HG03558 (cell line): ENCODE measurements around the gene ECPAS.
"Not testable (repeated sequence)": the region's sequence is repeated elsewhere in the genome, so short reads cannot be mapped to it uniquely, and the experiment has no call there.

Experiments used
- ATAC-seq: cut with Tn5 transposase; IDR thresholded peaks from one replicate; pipeline ENCODE4 v1.9.1; 2021; ENCODE audit warnings: moderate number of reproducible peaks; ENCODE audit not compliant: unreplicated experiment; ENCODE audit errors: extremely low read depth

ECPAS gene

DNA sequence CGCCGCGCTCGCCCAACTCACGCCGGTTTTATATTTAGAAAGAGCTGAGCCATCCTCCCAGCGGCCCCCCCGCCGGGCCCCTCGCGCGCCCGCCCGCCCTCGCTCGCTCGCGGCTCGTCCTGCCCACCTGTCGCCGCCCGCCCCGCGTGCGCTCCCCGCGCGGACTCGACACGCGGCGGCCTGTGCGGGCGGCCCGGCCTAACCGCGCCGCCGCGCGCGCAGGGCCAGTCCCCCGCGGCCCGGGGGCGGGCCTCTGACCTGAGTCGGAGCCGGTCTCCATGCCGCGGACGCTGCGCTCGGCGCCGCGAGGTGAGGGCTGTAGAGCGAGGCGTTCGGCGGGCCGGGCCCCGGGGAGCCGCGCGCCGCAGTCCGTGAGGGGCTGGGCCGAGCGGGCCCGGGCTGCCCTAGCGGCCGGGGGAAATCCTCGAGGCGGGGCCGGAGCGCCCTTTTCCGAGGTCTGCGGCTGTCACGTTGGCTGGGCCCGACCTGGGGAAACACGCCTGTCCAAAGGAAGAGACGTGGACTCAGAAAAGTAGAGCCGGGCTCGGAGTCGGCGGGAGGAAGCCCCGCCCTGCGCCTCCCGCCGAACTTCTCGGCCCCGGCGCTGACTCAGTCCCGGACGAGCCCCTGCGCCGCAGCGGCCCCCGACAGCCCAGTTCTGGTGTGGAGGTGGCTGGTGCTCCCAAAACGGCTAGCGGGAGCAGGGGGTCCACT, at the start of gene ECPAS:
Gene ECPAS (minus strand): TSS at position 526 of the 714 bp plus-strand sequence. CDS start 11,465 bp downstream, outside the sequence.
- ATAC-seq = peak; percentile 40

GRCh38 chr9:111533099-111533790, 49.1 kb upstream of the ECPAS start:
- ATAC-seq = no peak

GRCh38 chr9:111531716-111532115, 47.5 kb upstream of the ECPAS start:
- no peak for ATAC-seq

GRCh38 chr9:111529787-111530186, 45.6 kb upstream of the ECPAS start:
- no peak for ATAC-seq

GRCh38 chr9:111527347-111527746, 43.2 kb upstream of the ECPAS start:
- no peak for ATAC-seq

- no peak for ATAC-seq
Observed at GRCh38 chr9:111525056-111525977, 41.1 kb upstream of the ECPAS start, which contains the start of gene ZNF483. TSS of gene ZNF483 (plus strand) at chr9:111525179. CDS start at chr9:111527396, 2,217 bp downstream.

- no peak for ATAC-seq
Observed at GRCh38 chr9:111524731-111525055, 40.5 kb upstream of the ECPAS start.

DNA sequence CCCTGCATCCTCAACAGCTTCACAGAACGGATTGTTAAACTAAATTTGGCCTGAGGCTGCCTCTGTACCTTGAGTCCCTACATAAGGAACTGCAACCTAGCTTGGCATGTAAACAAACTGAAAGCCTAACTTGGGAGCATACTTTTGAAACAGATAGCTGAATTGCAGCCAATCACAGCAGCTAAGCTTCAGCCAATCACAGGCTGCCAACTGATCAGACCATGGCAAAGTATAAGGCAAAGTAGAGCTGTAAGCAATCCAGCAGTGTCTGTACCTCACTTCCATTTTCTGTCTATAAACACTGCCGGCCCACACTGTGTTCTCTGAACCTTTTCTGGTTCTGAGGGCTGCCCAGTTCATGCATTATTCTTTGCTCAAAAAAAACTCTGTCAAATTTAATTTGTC, 31.9 kb upstream of the ECPAS start:
- no peak for ATAC-seq

DNA sequence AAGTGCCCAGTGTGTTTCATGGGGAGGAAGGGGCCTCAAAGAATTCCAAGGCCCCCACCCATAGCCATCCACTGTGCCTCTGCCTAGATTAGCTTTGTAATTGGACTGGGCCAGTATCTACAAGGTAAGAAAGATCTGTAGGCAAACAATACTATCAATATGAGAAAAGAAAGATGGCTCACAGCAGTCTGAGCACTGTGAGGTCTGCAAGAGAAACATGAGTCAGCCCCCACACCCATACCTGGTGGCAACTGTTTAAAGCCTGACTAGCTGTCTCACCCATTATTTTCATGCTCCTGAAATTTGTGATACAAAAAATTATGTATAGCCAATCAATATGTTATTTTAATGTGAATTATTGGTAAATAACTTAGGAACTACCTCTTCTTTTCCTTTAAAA, 30.8 kb upstream of the ECPAS start:
- no peak for ATAC-seq

- ATAC-seq = not testable (repeated sequence)
Observed at GRCh38 chr9:111511581-111511980, 27.4 kb upstream of the ECPAS start.

- ATAC-seq = no peak
Observed at GRCh38 chr9:111502506-111502905, 18.3 kb upstream of the ECPAS start.

DNA sequence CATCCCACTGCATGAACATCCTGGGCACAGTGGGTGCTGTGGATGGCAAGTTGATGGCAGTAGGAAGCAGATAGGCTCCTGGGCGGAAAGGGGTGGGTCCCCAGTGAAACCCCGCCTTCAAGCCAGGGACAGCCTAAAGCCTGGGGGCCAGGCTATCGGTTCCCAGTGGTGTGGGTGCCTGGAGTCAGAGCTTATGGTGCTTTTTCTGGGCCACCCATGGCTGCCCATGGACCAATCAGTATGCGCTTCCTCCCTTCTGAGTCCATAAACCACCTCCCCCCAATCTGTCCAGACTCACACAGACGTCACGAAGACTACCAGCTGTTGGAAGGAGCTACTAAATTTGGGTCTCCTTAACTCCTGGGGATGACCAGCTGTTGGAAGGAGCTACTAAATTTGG, 17.5 kb upstream of the ECPAS start:
- no peak for ATAC-seq

DNA sequence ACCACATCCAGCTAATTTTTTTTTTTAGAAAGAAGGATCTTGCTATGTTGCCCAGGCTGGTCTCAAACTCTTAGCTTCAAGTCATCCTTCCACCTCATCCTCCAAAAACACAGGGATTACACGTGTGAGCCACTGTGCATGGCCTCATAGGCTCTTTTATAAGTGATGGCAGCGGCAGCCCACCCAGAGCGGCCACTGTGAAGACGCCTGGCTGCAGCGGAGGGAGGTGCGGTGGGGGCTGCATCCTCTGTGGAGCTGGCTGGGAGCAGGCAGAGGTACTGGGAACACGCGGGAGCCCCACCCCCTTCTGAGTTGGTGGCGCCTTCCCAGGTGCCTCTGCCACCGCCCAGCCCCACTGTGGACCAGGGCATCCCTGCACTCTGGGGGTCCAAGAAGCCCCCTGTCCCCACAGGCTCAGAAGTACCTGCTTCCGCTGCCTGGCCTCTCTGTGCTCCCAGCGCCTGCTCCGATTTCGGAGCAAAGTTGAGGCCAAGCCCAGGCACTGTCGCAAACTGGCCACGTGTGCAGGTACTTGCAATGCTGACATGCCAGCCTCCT, 16.9 kb upstream of the ECPAS start:
- no peak for ATAC-seq

DNA sequence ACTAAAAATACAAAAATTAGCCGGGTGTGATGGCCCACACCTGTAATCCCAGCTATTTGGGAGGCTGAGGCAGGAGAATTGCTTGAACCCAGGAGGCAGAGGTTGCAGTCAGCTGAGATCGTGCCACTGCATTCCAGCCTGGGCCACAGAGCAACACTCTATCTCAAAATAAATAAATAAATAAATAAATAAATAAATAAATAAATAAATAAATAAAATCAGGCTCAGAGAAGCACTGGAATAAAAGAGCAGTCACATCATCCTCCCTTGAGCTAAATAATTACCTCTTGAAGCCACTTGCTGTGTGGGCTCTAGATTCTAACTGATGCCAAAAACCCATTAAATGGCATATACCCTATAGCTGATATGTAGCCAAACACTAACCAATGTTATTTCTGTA, 13.0 kb upstream of the ECPAS start:
- not testable (repeated sequence) for ATAC-seq

DNA sequence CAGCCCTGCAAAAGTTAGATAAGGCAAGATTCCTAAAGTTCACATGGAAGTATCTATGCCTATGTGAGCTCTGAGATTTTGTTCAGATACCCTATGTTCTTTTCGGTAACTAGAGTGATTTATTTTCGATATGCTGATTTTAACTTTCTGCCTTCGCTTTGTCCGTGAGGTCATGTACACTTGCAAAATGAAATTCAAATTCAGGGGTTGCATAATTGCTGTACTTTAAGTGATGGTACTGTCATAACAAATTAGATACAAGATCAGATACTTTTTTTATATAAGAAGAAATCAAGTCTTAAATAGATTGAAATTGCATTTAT, 350 bp upstream of the ECPAS start:
- no peak for ATAC-seq

GRCh38 chr9:111483439-111483857, 735 bp downstream of the ECPAS start:
- peak; percentile 22 for ATAC-seq

- ATAC-seq = peak; percentile 38
Observed at GRCh38 chr9:111482694-111483438, 1.3 kb downstream of the ECPAS start.

DNA sequence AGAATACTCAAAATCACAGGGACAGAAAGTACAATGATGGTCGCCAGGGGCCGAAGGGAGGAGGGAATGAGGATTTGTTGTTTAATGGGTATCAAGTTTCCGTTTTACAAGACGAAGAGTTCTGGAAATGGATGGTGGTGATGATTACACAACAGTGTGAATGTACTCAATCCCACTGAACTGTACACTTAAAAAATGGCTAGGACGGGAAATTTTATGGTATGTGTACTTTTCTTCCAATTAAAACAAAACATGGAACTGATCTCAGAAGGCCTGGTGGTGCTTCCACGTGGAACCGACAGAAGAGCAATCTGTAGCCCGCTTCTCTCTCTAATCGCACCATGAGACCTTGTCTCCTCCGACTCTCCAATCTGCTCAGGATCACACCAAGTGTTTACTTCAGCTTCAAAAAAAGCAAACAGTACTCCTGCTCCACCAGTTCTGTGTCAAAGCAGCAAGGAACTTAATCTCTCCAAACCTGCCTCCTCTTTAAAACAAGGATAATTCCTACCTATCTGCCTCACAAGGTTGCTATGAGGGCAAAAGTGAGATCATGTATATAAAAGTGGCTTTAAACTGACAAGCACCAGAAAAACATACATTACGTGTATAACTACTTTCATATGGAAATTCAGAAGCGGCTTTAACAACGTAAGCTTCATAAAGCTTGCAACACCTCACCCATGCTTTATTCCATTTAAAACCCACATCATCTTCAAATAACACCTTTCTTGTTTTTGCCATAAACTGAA, 2.1 kb downstream of the ECPAS start:
- ATAC-seq = no peak

- ATAC-seq = no peak
Observed at GRCh38 chr9:111477677-111478076, 6.5 kb downstream of the ECPAS start.
